Measurements from ENCODE around the gene PIGW.

GRCh38 chr17:36527621-36528250 is 7.1 kb upstream of the PIGW start:
- TF ChIP-seq POLR2AphosphoS5 (IDR thresholded peaks at IDR 0.05; ENCODE audit: low read length), result no peak
- TF ChIP-seq POLR2A (IDR thresholded peaks at IDR 0.05; ENCODE audit: low read depth, low read length), result no peak
- no peak for TF ChIP-seq USF1 (IDR thresholded peaks at IDR 0.05; ENCODE audit: borderline replicate concordance, extremely low read length, insufficient read depth, low read depth, low read length)
- TF ChIP-seq EP300 (IDR thresholded peaks at IDR 0.05; ENCODE audit: borderline replicate concordance in 1 of 2, control insufficient read depth in 1 of 2, low read depth in 2 of 2, low read length in 2 of 2), result no peak
- TF ChIP-seq PAX8 (IDR thresholded peaks at IDR 0.05), result no peak
- no peak for TF ChIP-seq PML (IDR thresholded peaks at IDR 0.05; ENCODE audit: low read length)
- TF ChIP-seq FOXK2 (IDR thresholded peaks at IDR 0.05), result no peak
- TF ChIP-seq IRF5 (IDR thresholded peaks at IDR 0.05; ENCODE audit: borderline replicate concordance), result no peak
- no peak for TF ChIP-seq MAX (IDR thresholded peaks at IDR 0.05; ENCODE audit: low read depth, low read length)
- TF ChIP-seq STAT3 (IDR thresholded peaks at IDR 0.05; ENCODE audit: low read depth, low read length), result no peak
- TF ChIP-seq, protein P1, sequence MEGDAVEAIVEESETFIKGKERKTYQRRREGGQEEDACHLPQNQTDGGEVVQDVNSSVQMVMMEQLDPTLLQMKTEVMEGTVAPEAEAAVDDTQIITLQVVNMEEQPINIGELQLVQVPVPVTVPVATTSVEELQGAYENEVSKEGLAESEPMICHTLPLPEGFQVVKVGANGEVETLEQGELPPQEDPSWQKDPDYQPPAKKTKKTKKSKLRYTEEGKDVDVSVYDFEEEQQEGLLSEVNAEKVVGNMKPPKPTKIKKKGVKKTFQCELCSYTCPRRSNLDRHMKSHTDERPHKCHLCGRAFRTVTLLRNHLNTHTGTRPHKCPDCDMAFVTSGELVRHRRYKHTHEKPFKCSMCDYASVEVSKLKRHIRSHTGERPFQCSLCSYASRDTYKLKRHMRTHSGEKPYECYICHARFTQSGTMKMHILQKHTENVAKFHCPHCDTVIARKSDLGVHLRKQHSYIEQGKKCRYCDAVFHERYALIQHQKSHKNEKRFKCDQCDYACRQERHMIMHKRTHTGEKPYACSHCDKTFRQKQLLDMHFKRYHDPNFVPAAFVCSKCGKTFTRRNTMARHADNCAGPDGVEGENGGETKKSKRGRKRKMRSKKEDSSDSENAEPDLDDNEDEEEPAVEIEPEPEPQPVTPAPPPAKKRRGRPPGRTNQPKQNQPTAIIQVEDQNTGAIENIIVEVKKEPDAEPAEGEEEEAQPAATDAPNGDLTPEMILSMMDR (IDR thresholded peaks at IDR 0.05 in 2 of 3, conservative IDR thresholded peaks at IDR 0.05 in 1 of 3; ENCODE audit: control insufficient read depth in 2 of 3, extremely low read depth in 1 of 3, insufficient read depth in 1 of 3, low read depth in 3 of 3, low read length in 3 of 3), result no peak
